ENCODE data around the gene NFATC3.

DNA sequence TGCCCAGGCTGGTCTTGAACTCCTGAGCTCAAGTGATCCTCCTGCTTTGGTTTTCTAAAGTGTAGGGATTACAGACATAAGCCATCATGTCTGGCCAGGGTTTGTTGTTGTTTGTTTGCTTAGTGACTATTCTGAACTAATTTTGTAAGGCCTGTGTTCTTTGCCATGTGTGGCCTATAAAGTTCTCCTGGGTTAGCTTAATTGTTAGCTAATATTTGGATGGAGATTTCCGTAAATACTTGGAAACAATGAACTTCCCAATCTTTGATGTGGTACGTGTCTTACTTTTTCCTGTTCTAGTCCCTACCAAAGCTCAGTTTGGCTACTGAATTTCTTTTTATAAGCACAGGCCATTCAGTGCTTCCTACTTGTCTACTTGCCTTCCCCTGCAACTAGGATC is 37.2 kb upstream of the NFATC3 start:
- TF ChIP-seq, protein P1, sequence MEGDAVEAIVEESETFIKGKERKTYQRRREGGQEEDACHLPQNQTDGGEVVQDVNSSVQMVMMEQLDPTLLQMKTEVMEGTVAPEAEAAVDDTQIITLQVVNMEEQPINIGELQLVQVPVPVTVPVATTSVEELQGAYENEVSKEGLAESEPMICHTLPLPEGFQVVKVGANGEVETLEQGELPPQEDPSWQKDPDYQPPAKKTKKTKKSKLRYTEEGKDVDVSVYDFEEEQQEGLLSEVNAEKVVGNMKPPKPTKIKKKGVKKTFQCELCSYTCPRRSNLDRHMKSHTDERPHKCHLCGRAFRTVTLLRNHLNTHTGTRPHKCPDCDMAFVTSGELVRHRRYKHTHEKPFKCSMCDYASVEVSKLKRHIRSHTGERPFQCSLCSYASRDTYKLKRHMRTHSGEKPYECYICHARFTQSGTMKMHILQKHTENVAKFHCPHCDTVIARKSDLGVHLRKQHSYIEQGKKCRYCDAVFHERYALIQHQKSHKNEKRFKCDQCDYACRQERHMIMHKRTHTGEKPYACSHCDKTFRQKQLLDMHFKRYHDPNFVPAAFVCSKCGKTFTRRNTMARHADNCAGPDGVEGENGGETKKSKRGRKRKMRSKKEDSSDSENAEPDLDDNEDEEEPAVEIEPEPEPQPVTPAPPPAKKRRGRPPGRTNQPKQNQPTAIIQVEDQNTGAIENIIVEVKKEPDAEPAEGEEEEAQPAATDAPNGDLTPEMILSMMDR (IDR thresholded peaks at IDR 0.05) = no peak
- no peak for TF ChIP-seq EZH2 (IDR thresholded peaks at IDR 0.05)

All from neural progenitor cell (in vitro differentiated cells).